ENCODE measurements around the gene KIF5A. TPM values are rescaled to one million over a fixed set of nuclear protein-coding genes. Genes with fewer than 3 reads are reported as not detected.

KIF5A gene
- total and polyA plus RNA-seq, 5 experiments from 2014 or later, result 0.17 to 2.3 (median 0.85) TPM; not detected in 1

DNA sequence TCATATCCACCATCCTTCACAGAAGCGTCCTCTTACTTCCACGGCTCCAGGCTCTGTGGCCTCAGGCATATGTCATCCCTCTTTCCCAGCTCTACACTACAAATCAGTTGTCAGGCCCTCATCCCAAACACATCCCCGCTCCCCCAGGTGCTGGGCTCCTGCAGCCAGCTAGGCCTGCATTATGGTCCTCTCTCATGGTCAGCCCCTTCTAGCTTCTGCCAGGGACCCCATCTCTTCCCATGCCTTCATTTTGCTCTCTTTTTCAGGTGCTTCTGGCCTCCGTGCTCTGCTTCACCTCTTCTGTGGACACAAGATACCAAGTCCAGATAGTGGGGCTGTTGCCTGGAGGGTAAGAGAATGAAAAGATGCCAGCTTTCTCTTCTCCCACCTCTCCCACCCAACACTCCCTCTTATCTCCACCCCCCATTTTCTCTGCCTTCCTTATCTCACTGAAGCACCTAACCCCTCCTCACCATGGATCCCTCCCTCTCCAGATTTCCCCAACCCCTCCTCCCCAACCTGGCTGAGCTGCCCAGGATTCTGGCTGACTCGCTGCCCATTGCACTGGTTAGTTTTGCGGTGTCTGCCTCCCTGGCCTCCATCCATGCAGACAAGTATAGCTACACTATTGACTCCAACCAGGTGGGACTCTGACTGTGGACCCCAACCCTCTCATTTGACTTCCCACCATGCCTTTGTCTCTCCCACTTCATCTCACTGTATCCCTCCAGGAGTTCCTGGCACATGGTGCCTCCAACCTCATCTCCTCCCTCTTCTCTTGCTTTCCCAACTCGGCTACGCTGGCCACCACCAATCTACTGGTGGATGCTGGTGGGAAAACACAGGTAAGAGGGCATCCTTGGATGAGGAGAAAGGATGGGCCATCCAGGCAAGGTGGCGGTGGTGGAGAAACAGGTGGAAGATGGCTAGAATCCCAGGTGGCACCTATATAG, 72.7 kb downstream of the KIF5A start:
- H3K27ac Mint-ChIP-seq, result peak overlapping the region in 1 of 10 donors; percentile 49
- H3K9me3 Mint-ChIP-seq, result no peaks in the 10 kb centered on the region
- H3K4me1 Mint-ChIP-seq, result peaks cover 27 to 42% (median 32%) of the 10 kb centered on the region in 4 donors
- peaks cover 59 to 100% (median 85%) of the 10 kb centered on the region in 5 donors for H3K27me3 Mint-ChIP-seq
- peaks cover 0 to 3% (median 0%) of the 10 kb centered on the region in 3 donors for H3K36me3 Mint-ChIP-seq
- ATAC-seq (no peak), DNase-seq (no peak)
- POLR2A ChIA-PET, result interaction anchor here (0.8 to 1.6 kb wide), 2 partner anchors 39 to 143 kb away, joined by 3 to 7 read pairs; partner anchors contain the start of gene ARHGAP9
- H3K4me3 Mint-ChIP-seq, result peak overlapping the region; percentile 68 to 87 (median 84)

DNA sequence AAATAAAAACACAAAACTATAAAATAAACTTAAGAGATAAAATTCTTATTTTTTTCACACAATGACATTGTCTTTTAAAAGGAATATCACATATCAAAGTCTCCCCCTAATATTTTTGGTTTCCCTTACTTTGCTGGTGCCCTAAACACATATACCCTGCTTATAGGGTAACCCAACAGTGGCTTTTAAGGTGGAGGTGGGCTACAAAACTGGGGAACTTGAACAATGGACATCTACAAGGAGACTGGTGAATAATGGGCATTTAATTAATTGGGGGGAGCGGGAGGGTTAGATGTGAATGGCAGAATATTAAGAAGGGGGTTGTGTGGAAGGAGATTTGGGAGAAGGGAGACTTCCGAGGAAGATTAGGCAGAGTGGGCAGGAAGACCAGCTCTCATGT, 73.5 kb downstream of the KIF5A start:
- no peak for ATAC-seq
- H3K27me3 Mint-ChIP-seq, result peaks cover 59 to 100% (median 86%) of the 10 kb centered on the region in 5 donors
- POLR2A ChIA-PET, result no interaction called here
- peaks cover 0 to 3% (median 0%) of the 10 kb centered on the region in 3 donors for H3K36me3 Mint-ChIP-seq
- H3K27ac Mint-ChIP-seq, result no peak overlapping the region
- no peaks in the 10 kb centered on the region for H3K9me3 Mint-ChIP-seq
- peaks cover 30 to 50% (median 37%) of the 10 kb centered on the region in 4 donors for H3K4me1 Mint-ChIP-seq
- DNase-seq, result no peak
- no peak overlapping the region for H3K4me3 Mint-ChIP-seq

DNA sequence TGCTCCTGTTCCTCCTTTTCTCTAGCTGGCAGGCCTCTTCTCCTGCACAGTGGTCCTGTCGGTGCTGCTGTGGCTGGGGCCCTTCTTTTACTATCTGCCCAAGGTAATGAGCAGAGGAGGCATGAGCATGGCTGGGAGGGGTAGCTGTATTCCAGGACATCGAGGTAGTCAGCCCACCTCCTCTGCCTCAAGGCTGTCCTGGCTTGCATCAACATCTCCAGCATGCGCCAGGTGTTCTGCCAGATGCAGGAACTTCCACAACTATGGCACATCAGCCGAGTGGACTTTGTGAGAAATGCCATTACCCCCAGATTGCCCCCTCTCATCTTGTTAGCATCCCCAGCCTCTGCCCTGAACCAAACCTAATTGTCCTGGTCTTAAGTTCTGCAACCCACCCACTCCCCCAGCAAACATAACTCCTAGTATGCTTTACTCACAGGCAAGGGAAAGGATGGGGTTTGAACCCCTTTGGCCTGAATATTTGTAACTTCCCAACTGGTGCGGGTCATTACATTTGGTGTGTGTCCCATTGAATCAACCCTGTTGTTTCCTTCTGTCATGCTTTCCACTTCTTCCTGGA, 74.1 kb downstream of the KIF5A start:
- POLR2A ChIA-PET, result no interaction called here
- H3K4me1 Mint-ChIP-seq, result peaks cover 29 to 49% (median 37%) of the 10 kb centered on the region in 4 donors
- peaks cover 59 to 100% (median 90%) of the 10 kb centered on the region in 5 donors for H3K27me3 Mint-ChIP-seq
- ATAC-seq, result no peak
- H3K27ac Mint-ChIP-seq, result no peak overlapping the region
- no peak for DNase-seq
- peaks cover 0 to 3% (median 0%) of the 10 kb centered on the region in 3 donors for H3K36me3 Mint-ChIP-seq
- H3K4me3 Mint-ChIP-seq, result peak overlapping the region in 1 of 10 donors; percentile 51
- peaks cover 0 to 1% (median 0%) of the 10 kb centered on the region in 9 donors for H3K9me3 Mint-ChIP-seq

DNA sequence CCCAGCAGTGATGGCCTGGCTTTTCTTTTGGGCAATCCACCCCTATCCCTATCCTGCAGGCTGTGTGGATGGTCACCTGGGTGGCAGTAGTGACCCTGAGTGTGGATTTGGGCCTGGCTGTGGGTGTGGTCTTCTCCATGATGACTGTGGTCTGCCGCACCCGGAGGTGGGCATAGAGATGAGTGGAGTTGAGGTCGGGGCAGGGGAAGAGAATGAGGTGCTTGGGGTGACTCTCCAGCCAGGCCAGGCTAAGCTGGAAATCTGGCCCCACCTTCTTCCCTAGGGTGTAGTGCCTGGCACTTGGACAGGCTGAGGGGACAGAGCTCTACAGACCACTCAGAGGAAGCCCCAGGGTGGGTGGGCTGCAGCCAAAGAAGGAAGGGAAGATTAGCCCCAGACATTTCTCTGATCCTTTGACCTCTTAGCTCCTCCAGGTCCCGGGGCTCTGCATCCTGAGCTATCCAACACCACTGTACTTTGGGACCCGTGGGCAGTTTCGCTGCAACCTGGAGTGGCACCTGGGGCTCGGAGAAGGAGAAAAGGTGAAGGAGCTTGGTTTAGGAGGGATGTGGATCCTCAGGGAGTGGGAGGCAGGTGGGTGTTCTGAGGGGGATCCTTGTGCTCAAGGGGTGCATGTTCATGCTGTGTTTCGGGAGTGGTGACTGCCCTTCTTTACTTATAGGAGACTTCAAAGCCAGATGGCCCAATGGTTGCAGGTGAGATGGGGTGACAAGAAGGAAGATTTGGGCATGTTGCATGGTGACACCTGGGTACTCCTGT, 74.8 kb downstream of the KIF5A start:
- Mint-ChIP-seq H3K4me3 (no peak overlapping the region), H3K27ac (peak overlapping the region in 1 of 10 donors; percentile 85)
- no peak for ATAC-seq

DNA sequence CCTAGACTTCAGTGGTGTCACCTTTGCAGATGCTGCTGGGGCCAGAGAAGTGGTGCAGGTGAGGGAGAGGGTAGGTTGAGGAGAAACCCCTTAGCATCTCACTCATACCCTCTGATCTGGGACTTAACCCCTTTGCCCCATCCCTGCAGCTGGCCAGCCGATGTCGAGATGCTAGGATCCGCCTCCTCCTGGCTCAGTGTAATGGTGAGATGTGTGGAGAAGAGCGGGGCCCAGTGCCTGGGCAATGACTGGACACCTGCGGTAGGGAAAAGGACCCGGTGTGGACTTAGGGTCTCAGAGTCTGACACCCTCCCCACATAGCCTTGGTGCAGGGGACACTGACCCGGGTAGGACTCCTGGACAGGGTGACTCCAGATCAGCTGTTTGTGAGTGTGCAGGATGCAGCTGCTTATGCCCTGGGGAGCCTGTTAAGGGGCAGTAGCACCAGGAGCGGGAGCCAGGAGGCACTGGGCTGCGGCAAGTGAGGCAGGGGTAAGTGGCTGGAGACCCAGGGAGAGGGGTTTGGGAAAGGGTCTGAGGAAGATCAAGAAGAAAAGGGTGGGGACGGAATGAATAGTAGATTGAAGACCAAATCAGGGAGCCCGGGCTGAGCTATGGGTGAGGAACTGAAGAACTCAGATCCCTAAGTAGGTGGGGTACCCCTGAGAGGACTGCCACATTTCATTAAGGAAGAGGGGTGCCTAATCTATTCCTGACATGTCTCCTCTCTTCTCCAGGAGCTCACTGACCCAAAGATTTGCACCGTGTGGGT, 75.6 kb downstream of the KIF5A start:
- H3K4me3 Mint-ChIP-seq, result no peak overlapping the region
- peak overlapping the region in 1 of 10 donors; percentile 53 for H3K27ac Mint-ChIP-seq
- H3K4me1 Mint-ChIP-seq, result peaks cover 26 to 38% (median 27%) of the 10 kb centered on the region in 4 donors
- DNase-seq, result no peak
- no peak for ATAC-seq
- peaks cover 53 to 99% (median 87%) of the 10 kb centered on the region in 5 donors for H3K27me3 Mint-ChIP-seq
- POLR2A ChIA-PET, result interaction anchor here (0.5 kb wide), 1 partner anchor 86 kb away, joined by 7 read pairs; no protein-coding TSS in a partner anchor
- H3K36me3 Mint-ChIP-seq, result peaks cover 0 to 3% (median 0%) of the 10 kb centered on the region in 3 donors
- H3K9me3 Mint-ChIP-seq, result peaks cover 0 to 1% (median 0%) of the 10 kb centered on the region in 9 donors

More for the DNA sequence above, 74.8 kb downstream of the KIF5A start:
- POLR2A ChIA-PET, result interaction anchor here (0.5 kb wide), 1 partner anchor 87 kb away, joined by 7 read pairs; no protein-coding TSS in a partner anchor
- Mint-ChIP-seq H3K9me3 (peaks cover 0 to 1% (median 0%) of the 10 kb centered on the region in 9 donors), H3K36me3 (peaks cover 0 to 3% (median 0%) of the 10 kb centered on the region in 3 donors), H3K4me1 (peaks cover 27 to 42% (median 33%) of the 10 kb centered on the region in 4 donors), H3K27me3 (peaks cover 54 to 99% (median 85%) of the 10 kb centered on the region in 5 donors)
- DNase-seq, result no peak

DNA sequence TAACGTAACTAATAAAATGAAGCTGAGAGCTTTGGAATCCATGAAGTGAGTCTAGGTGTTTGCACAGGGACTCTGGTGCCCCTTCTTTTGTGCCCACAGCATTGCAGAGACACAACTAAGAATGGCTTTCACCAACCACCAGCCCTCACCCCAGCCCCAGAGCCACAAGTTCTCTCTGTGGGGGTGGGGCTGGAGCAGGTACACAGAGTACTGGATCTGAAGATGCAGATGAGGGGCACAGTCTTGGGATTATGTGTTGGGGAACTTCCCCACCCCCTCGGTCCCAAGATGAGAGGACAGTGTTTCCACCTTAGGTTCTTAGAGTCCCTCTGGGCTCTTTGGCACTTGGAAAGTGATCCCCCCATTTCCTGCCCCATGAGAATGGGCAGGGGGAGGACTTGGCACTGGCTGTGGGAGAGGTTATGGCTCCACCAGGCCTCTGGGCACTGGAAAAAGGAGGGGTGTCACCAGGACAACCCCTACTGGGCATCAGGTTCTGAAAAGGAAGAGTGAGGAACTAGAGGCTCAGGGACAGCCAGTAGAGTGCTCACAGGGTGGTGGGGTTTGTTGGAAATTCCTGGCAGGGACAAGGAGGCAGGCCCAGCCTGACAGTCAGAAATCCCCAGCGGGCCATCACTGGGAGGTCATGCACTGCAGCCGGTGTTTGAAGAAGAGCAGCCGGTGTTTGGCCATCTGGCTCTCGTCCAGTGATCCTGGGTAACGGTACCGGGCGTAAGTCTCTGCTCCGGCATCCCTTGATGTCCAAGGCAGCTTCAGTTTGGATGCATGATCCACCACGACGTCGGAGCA, 76.5 kb downstream of the KIF5A start:
- POLR2A ChIA-PET, result no interaction called here
- Mint-ChIP-seq H3K27ac (peak overlapping the region in 1 of 10 donors; percentile 65), H3K27me3 (peaks cover 50 to 99% (median 87%) of the 10 kb centered on the region in 5 donors), H3K9me3 (peaks cover 0 to 1% (median 0%) of the 10 kb centered on the region in 9 donors), H3K4me1 (peaks cover 17 to 30% (median 20%) of the 10 kb centered on the region in 4 donors), H3K36me3 (peaks cover 0 to 3% (median 0%) of the 10 kb centered on the region in 3 donors), H3K4me3 (peak overlapping the region in 6 of 10 donors; percentile 4 to 67 (median 52))
- DNase-seq (no peak), ATAC-seq (no peak)

DNA sequence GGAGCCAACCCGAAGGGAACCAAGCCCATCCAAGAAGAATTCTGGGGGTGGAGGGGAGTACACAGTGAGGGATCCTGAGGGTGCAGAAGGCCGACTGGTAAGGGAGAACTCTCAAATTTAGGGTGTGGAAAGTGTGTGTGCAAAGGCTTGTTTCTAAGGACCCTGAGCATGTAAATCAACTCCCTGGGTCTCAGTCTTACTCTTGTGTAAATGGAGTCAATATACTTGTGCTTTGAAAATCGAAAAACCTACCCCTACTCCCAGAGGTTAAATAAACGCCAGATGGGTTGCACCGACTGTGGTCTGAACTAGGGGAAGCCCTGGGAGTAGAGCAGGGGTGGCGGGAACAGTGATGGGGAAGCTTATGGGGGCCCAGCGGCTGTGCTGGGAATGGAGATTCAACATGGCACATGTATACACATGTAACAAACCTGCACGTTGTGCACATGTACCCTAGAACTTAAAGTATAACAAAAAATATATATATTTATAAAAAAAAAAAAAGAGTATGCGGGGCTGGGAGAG, 77.1 kb downstream of the KIF5A start:
- ATAC-seq (no peak), DNase-seq (no peak)
- Mint-ChIP-seq H3K27ac (peak overlapping the region in 1 of 10 donors; percentile 65), H3K9me3 (peaks cover 0 to 1% (median 0%) of the 10 kb centered on the region in 9 donors), H3K4me3 (peak overlapping the region in 6 of 10 donors; percentile 39 to 67 (median 56)), H3K27me3 (peaks cover 51 to 99% (median 86%) of the 10 kb centered on the region in 5 donors), H3K4me1 (peaks cover 11 to 27% (median 16%) of the 10 kb centered on the region in 4 donors), H3K36me3 (peaks cover 0 to 1% (median 0%) of the 10 kb centered on the region in 3 donors)
- POLR2A ChIA-PET, result interaction anchor here (0.5 to 1.0 kb wide), 2 partner anchors 16 to 31 kb away, joined by 4 to 5 read pairs; no protein-coding TSS in a partner anchor

DNA sequence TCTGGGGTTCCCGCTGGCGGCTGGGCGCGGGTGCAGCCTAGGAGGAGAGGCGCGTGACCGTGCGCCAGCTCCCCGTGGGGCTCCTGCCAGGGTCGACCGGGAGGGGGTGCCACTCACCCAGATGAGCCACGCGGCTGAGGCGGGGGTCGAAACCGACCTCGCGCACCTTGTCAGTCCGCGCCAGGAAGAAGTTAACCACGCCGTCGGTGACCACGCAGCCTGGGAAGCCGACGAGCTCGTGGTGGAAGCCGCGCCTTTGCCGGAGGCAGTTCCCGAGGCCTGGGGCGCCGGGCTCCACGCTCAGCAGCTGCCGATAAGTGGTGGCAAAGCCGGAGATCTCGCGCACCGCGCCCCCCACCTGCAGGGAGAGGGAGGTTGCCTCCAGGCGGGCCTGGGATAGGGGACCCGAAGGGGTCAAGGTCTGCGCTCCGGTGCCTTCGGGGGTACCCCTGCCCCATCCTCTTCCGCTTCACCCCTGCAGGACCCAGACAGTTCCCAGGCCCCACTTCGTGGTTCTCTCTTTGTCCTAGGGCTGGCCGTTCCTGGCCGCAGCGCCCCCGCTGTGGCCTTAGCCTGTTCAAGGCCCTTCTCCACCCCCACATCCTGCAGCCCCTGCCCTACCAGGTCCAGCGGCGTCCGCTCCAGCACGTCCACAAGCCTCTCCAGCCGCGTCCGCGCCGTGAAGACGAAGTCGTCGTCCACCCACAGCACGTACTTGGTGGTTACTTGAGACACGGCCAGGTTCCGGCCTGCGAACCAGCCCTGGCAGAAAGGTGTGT, 77.8 kb downstream of the KIF5A start:
- H3K27ac Mint-ChIP-seq, result peak overlapping the region in 1 of 10 donors; percentile 91
- peak in 2 of 10 donors; percentile 24 to 38 for DNase-seq
- peak; percentile 63 to 75 for ATAC-seq
- peak overlapping the region; percentile 3 to 68 (median 46) for H3K4me3 Mint-ChIP-seq
- H3K27me3 Mint-ChIP-seq, result peaks cover 44 to 99% (median 83%) of the 10 kb centered on the region in 5 donors
- H3K36me3 Mint-ChIP-seq, result no peaks in the 10 kb centered on the region
- POLR2A ChIA-PET, result interaction anchor here (0.5 to 1.0 kb wide), 2 partner anchors 16 to 32 kb away, joined by 4 to 5 read pairs; no protein-coding TSS in a partner anchor
- peaks cover 0 to 1% (median 0%) of the 10 kb centered on the region in 9 donors for H3K9me3 Mint-ChIP-seq
- peaks cover 11 to 29% (median 15%) of the 10 kb centered on the region in 4 donors for H3K4me1 Mint-ChIP-seq

DNA sequence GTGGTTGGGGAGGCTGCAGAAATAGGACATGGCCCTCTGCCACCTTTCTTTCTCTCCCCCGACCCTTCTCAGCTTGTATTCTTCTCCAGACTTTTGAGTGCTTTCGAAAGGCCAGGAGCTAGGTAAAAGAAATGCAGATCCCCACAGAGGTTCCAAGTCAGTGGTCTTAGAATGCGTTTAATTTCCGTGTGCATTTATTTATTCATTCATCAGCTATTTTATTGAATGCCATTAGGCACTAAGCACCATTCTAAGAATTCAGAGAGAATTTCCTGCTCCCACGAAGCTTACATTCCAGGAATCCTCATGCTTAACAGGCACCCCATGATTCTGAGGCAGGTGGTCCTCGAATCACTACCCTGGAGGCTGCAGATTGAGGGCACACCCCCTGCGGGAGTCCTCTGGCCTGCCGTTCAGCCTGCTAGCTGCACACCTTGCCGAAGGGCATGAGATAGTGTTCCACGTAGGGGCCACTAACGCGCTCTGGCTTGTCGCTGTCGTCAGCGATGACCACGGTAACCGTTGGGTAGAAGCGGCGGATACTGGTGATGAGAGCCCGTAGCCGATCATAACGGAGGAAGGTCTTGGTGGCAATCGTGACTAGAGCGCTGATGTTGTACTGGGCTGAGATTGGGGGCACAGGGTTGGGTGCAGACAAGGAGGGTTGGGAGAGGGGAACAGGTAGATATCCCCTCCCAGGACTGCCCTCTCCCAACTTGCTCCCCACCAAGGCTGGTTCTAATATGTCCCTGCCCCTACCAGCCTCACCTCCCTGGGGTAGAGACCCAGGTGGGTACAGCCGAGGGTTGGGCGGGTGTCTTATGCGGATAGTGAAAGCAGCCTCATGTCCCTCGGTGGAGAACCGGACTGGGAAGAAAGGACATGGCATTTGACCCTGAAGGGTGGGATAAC, 78.7 kb downstream of the KIF5A start:
- H3K4me3 Mint-ChIP-seq, result peak overlapping the region in 6 of 10 donors; percentile 26 to 68 (median 55)
- ATAC-seq, result no peak
- H3K4me1 Mint-ChIP-seq, result peaks cover 14 to 35% (median 19%) of the 10 kb centered on the region in 4 donors
- H3K27me3 Mint-ChIP-seq, result peaks cover 38 to 96% (median 76%) of the 10 kb centered on the region in 5 donors
- H3K27ac Mint-ChIP-seq, result peak overlapping the region in 1 of 10 donors; percentile 91
- no peaks in the 10 kb centered on the region for H3K36me3 Mint-ChIP-seq
- peaks cover 0 to 1% (median 0%) of the 10 kb centered on the region in 9 donors for H3K9me3 Mint-ChIP-seq
- no peak for DNase-seq
- POLR2A ChIA-PET, result no interaction called here
